HepG2 (cell line): ENCODE data around the gene ATP10D. TPM values are rescaled to one million over a fixed set of nuclear protein-coding genes. Genes with fewer than 3 reads are reported as not detected.

Experiments used
- ATAC-seq: fragments of 200-7000 bp; cut with Tn5 transposase; 3 replicates; pipeline ENCODE4 v1.9.1; 2020; ENCODE audit warnings: mild to moderate bottlenecking, moderate library complexity
- BruUV-seq: library from RNA; stranded (reverse); fragments of 400-500 nt; replicated peaks from 2 replicates; lab custom pipeline; 2021; lab: Mats Ljungman, UMichigan
- CTCF ChIA-PET: fragments of 300-600 bp; formaldehyde crosslinking; extraction: SDS; loops from one replicate; lab custom pipeline; 2021; ENCODE audit warnings: low total read pairs, inconsistent platforms, low intra/inter-chr PET ratio; lab: Yijun Ruan, JAX
- POLR2A ChIA-PET: fragments of 350-600 bp; sonication (Branson Sonifier 250); formaldehyde crosslinking; loops from one replicate; lab custom pipeline; 2020; ENCODE audit warnings: antibody characterized with exemption, inconsistent platforms; lab: Yijun Ruan, JAX
- DNase-seq: peaks from one replicate; pipeline ENCODE4 v3.0.0-alpha.2; 2015; ENCODE audit warnings: low spot score
- FAIRE-seq: peaks from 3 replicates; lab custom pipeline; 2011; peaks lifted over from hg19 to GRCh38; lab: Jason Lieb, UNC
- H2AFZ ChIP-seq: one replicate; pipeline ENCODE4 v1.6.1; 2011; ENCODE audit warnings: low read length, inconsistent platforms
- H3K27ac ChIP-seq: fragments of 300-600 bp; 3 replicates; pipeline ENCODE4 v1.8.0; 2011; ENCODE audit warnings: mixed run types, mild to moderate bottlenecking, mixed read lengths, low read length, inconsistent platforms; ENCODE audit not compliant: insufficient read depth; ENCODE audit errors: extremely low read length
- H3K27me3 ChIP-seq, 2 experiments: fragments of 200-600 bp in 1 of 2; 2 replicates in 1 of 2; 3 replicates in 1 of 2; pipeline versions ENCODE4 v1.6.0 to v1.8.0; 2011; ENCODE audit warnings: low read length in 2 of 2, mild to moderate bottlenecking in 2 of 2, moderate library complexity in 2 of 2, inconsistent platforms in 1 of 2; ENCODE audit not compliant: insufficient read depth in 2 of 2, control insufficient read depth in 1 of 2
- H3K36me3 ChIP-seq, 2 experiments: fragments of 200-600 bp in 1 of 2; replicated peaks in 1 of 2; 2 replicates in 1 of 2; 3 replicates in 1 of 2; pipeline versions ENCODE4 v1.5.1 to v1.8.0; 2011; ENCODE audit warnings: low read length in 2 of 2, inconsistent platforms in 1 of 2; ENCODE audit not compliant: insufficient read depth in 2 of 2, control insufficient read depth in 1 of 2
- H3K4me1 ChIP-seq: 2 replicates; pipeline ENCODE4 v1.5.1; 2012; ENCODE audit warnings: low read length, inconsistent platforms; ENCODE audit not compliant: insufficient read depth
- H3K4me2 ChIP-seq: 2 replicates; pipeline ENCODE4 v1.6.0; 2011; ENCODE audit warnings: low read depth, low read length, inconsistent platforms
- H3K4me3 ChIP-seq, 3 experiments: fragments of 200-600 bp in 1 of 3; sonication (generic), shearing (Covaris generic) in 1 of 3; replicated peaks in 1 of 3; 2 replicates each; pipeline ENCODE4 v1.5.1; 2011 to 2016; ENCODE audit warnings: low read length in 3 of 3, inconsistent platforms in 2 of 3, low read depth in 2 of 3, mild to moderate bottlenecking in 2 of 3, control low read depth in 1 of 3, mixed read lengths in 1 of 3; ENCODE audit not compliant: insufficient read depth in 1 of 3
- H3K79me2 ChIP-seq: one replicate; pipeline ENCODE4 v1.6.1; 2011; ENCODE audit warnings: low read length, inconsistent platforms; ENCODE audit not compliant: insufficient read depth
- H3K9ac ChIP-seq: 2 replicates; pipeline ENCODE4 v1.6.0; 2011; ENCODE audit warnings: mild to moderate bottlenecking, low read depth, low read length, inconsistent platforms; ENCODE audit not compliant: insufficient read depth
- H3K9me3 ChIP-seq: 2 replicates; pipeline ENCODE4 v1.5.1; 2012; ENCODE audit warnings: mild to moderate bottlenecking, low read length
- H4K20me1 ChIP-seq: 2 replicates; pipeline ENCODE4 v1.6.0; 2011; ENCODE audit warnings: inconsistent platforms, mild to moderate bottlenecking, low read length, moderate library complexity; ENCODE audit not compliant: insufficient read depth
- ELF1 ChIP-seq: sonication (generic); formaldehyde crosslinking; IDR thresholded peaks from 2 replicates; pipeline ENCODE4 v1.4.0; 2020; ENCODE audit warnings: missing genetic modification reagents
- FOXP1 ChIP-seq, 2 experiments: fragments of 450-650 bp in 1 of 2; IDR thresholded peaks; 2 replicates each; pipeline ENCODE4 v1.6.1; 2017 to 2018; ENCODE audit warnings: antibody characterized with exemption in 1 of 2
- KLF15 ChIP-seq: sonication (generic); formaldehyde crosslinking; IDR thresholded peaks from 2 replicates; pipeline ENCODE4 v1.8.1; 2023; ENCODE audit warnings: borderline replicate concordance, mild to moderate bottlenecking, inconsistent platforms, missing genetic modification reagents, mixed read lengths
- LCORL ChIP-seq, 2 experiments: fragments of 450-650 bp in 1 of 2; sonication (generic) in 1 of 2; formaldehyde crosslinking in 1 of 2; IDR thresholded peaks; 2 replicates each; pipeline versions ENCODE4 v1.5.0 to v1.6.1; 2017 to 2020; ENCODE audit warnings: antibody characterized with exemption in 1 of 2, missing genetic modification reagents in 1 of 2
- MYPOP ChIP-seq: sonication (generic); formaldehyde crosslinking; IDR thresholded peaks from 2 replicates; pipeline ENCODE4 v1.8.1; 2023; ENCODE audit warnings: mild to moderate bottlenecking, moderate library complexity, missing genetic modification reagents
- PRMT3 ChIP-seq: sonication (generic); formaldehyde crosslinking; IDR thresholded peaks from 2 replicates; pipeline ENCODE4 v1.8.1; 2022; ENCODE audit warnings: low read depth, mild to moderate bottlenecking, moderate library complexity, missing genetic modification reagents, borderline replicate concordance
- TBX3 ChIP-seq: fragments of 450-650 bp; IDR thresholded peaks from 2 replicates; pipeline ENCODE4 v1.6.1; 2017; ENCODE audit warnings: antibody characterized with exemption, mild to moderate bottlenecking, inconsistent platforms, borderline replicate concordance
- ZNF597 ChIP-seq: sonication (generic); formaldehyde crosslinking; IDR thresholded peaks from 2 replicates; pipeline ENCODE4 v1.5.0; 2020; ENCODE audit warnings: missing genetic modification reagents
- ZNF788 ChIP-seq: sonication (generic); formaldehyde crosslinking; IDR thresholded peaks from 2 replicates; pipeline ENCODE4 v1.5.0; 2020; ENCODE audit warnings: mild to moderate bottlenecking, missing genetic modification reagents, borderline replicate concordance
- ZNF839 ChIP-seq: sonication (generic); formaldehyde crosslinking; IDR thresholded peaks from 2 replicates; pipeline ENCODE4 v1.4.0; 2020; ENCODE audit warnings: missing genetic modification reagents, mild to moderate bottlenecking, borderline replicate concordance
- WGBS: methylation state at CpG from one replicate; pipeline ENCODE4 v1.1.6; 2017; ENCODE audit warnings: low lambda C conversion rate; 5-methylcytosine and 5-hydroxymethylcytosine counted together
- in situ Hi-C: cut with HindIII; loops from 2 replicates; pipeline ENCODE4 v1.10.0; 2017; ENCODE audit warnings: low pct_unique_long_range_greater_than_20kb; ENCODE audit not compliant: extremely low pct_ligation_motif_present
- intact Hi-C: fragments of 100-400 bp; cut with micrococcal nuclease; formaldehyde crosslinking; loops from one replicate; pipeline ENCODE4 v1.10.0; 2022; ENCODE audit not compliant: unreplicated experiment
- polyA plus RNA-seq, 8 experiments: library from polyadenylated mRNA; depleted of rRNA in 3 of 8; stranded (reverse) in 7 of 8; unstranded in 1 of 8; fragments of >200 nt; fragmentation: Illumina TruSeq in 4 of 8; extraction: Trizol in 4 of 8; gene quantifications; 2 replicates each; pipeline versions ENCODE4 v1.2.1 to v1.2.3, GENCODE V29; 2011 to 2016; ENCODE audit warnings: low read depth in 4 of 8, missing spikeins in 1 of 8, mixed read lengths in 1 of 8; ENCODE audit not compliant: insufficient read depth in 1 of 8
- total RNA-seq, 5 experiments: library from RNA; depleted of rRNA; stranded (reverse); fragments of >200 nt; fragmentation: Illumina TruSeq; extraction: Trizol; gene quantifications; 2 replicates each; pipeline ENCODE4 v1.2.3, GENCODE V29; 2016; ENCODE audit warnings: low read depth in 1 of 5
- TF ChIP-seq, protein P1 (sequence below): sonication (generic); formaldehyde crosslinking; IDR thresholded peaks from 2 replicates; pipeline ENCODE4 v1.4.0; 2020; ENCODE audit warnings: missing genetic modification reagents
- TF ChIP-seq, protein P2 (sequence below): sonication (generic); formaldehyde crosslinking; IDR thresholded peaks from 2 replicates; pipeline ENCODE4 v1.4.0; 2020; ENCODE audit warnings: low read depth, missing genetic modification reagents

The ATP10D gene
- total and polyA plus RNA-seq, 2 of the 13 experiments (the other 11 are each of a cell fraction or from before 2014, with no cell fraction given), result 2.2 to 9.8 TPM

GRCh38 chr4:47566566-47566965, 81.5 kb downstream of the ATP10D start:
- Histone ChIP-seq H3K9me3 (no peaks in the 10 kb centered on the region), H4K20me1 (no peaks in the 10 kb centered on the region), H3K27ac (no peak overlapping the region), H3K4me2 (no peak overlapping the region), H3K79me2 (no peaks in the 10 kb centered on the region), H3K4me3 (no peak overlapping the region), H3K4me1 (peaks cover 18% of the 10 kb centered on the region), H3K27me3 (no peaks in the 10 kb centered on the region), H3K9ac (no peak overlapping the region), H2AFZ (no peak overlapping the region), H3K36me3 (no peaks in the 10 kb centered on the region)
- BruUV-seq, result no TSS peak
- TF ChIP-seq PRMT3 (CRISPR knock-in tag) (no peak), FOXP1 (IDR thresholded peaks at IDR 0.05) (no peak), FOXP1 (CRISPR knock-in tag; IDR thresholded peaks at IDR 0.05) (peak; percentile 57; the same call in 1 of the 2 replicates), TBX3 (no peak), MYPOP (CRISPR knock-in tag) (no peak), ZNF597 (CRISPR knock-in tag) (no peak), LCORL (IDR thresholded peaks at IDR 0.05) (no peak), LCORL (CRISPR knock-in tag; IDR thresholded peaks at IDR 0.05) (no peak)
- no peak for ATAC-seq
- WGBS, result 25% methylated on average over 2 of the region's 2 CpGs
- CTCF ChIA-PET, result no interaction called here
- no peak for FAIRE-seq
- intact Hi-C loops, result no loop called here
- in situ Hi-C loops, result no loop called here
- POLR2A ChIA-PET, result no interaction called here
- no peak for DNase-seq

- H3K4me3 ChIP-seq, result no peak overlapping the region
- no peak overlapping the region for H3K9ac ChIP-seq
- in situ Hi-C loops (no loop called here), intact Hi-C loops (no loop called here)
- no peak overlapping the region for H3K27ac ChIP-seq
- H3K79me2 ChIP-seq, result no peaks in the 10 kb centered on the region
- no peaks in the 10 kb centered on the region for H3K36me3 ChIP-seq
- POLR2A ChIA-PET, result no interaction called here
- no peak for DNase-seq
- H3K4me2 ChIP-seq, result no peak overlapping the region
- H2AFZ ChIP-seq, result no peak overlapping the region
- no peak for ATAC-seq
- peaks cover 14% of the 10 kb centered on the region for H3K4me1 ChIP-seq
- no peaks in the 10 kb centered on the region for H4K20me1 ChIP-seq
- FAIRE-seq, result no peak
- no TSS peak for BruUV-seq
- CTCF ChIA-PET, result no interaction called here
- H3K9me3 ChIP-seq, result no peaks in the 10 kb centered on the region
- no peaks in the 10 kb centered on the region for H3K27me3 ChIP-seq
- no peak for TF ChIP-seq ZNF839
- TF ChIP-seq, protein P1, sequence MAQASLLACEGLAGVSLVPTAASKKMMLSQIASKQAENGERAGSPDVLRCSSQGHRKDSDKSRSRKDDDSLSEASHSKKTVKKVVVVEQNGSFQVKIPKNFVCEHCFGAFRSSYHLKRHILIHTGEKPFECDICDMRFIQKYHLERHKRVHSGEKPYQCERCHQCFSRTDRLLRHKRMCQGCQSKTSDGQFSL (CRISPR knock-in tag), result no peak
- TF ChIP-seq ZNF788 (CRISPR knock-in tag), result no peak
- TF ChIP-seq KLF15, result no peak
- no peak for TF ChIP-seq ELF1 (CRISPR knock-in tag)
- TF ChIP-seq, protein P2, sequence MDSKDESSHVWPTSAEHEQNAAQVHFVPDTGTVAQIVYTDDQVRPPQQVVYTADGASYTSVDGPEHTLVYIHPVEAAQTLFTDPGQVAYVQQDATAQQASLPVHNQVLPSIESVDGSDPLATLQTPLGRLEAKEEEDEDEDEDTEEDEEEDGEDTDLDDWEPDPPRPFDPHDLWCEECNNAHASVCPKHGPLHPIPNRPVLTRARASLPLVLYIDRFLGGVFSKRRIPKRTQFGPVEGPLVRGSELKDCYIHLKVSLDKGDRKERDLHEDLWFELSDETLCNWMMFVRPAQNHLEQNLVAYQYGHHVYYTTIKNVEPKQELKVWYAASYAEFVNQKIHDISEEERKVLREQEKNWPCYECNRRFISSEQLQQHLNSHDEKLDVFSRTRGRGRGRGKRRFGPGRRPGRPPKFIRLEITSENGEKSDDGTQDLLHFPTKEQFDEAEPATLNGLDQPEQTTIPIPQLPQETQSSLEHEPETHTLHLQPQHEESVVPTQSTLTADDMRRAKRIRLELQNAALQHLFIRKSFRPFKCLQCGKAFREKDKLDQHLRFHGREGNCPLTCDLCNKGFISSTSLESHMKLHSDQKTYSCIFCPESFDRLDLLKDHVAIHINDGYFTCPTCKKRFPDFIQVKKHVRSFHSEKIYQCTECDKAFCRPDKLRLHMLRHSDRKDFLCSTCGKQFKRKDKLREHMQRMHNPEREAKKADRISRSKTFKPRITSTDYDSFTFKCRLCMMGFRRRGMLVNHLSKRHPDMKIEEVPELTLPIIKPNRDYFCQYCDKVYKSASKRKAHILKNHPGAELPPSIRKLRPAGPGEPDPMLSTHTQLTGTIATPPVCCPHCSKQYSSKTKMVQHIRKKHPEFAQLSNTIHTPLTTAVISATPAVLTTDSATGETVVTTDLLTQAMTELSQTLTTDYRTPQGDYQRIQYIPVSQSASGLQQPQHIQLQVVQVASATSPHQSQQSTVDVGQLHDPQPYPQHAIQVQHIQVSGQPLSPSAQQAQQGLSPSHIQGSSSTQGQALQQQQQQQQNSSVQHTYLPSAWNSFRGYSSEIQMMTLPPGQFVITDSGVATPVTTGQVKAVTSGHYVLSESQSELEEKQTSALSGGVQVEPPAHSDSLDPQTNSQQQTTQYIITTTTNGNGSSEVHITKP (CRISPR knock-in tag), result no peak
Measured at GRCh38 chr4:47566969-47567368, 81.9 kb downstream of the ATP10D start.
